AG09319 (cell line): ENCODE data around the gene OR2K2.
"Not testable (repeated sequence)": the region's sequence is repeated elsewhere in the genome, so short reads cannot be mapped to it uniquely, and the experiment has no call there.

Source experiments
- DNase-seq: peaks from one replicate; pipeline ENCODE4 v3.0.0-alpha.2; 2010; ENCODE audit warnings: low read depth; ENCODE audit errors: extremely low read depth
- TF ChIP-seq, protein P1 (sequence below): IDR thresholded peaks from 2 replicates; pipeline ENCODE4 v1.5.1; 2011; ENCODE audit warnings: low read depth, mild to moderate bottlenecking, inconsistent platforms, low read length, moderate library complexity

OR2K2 gene

DNA sequence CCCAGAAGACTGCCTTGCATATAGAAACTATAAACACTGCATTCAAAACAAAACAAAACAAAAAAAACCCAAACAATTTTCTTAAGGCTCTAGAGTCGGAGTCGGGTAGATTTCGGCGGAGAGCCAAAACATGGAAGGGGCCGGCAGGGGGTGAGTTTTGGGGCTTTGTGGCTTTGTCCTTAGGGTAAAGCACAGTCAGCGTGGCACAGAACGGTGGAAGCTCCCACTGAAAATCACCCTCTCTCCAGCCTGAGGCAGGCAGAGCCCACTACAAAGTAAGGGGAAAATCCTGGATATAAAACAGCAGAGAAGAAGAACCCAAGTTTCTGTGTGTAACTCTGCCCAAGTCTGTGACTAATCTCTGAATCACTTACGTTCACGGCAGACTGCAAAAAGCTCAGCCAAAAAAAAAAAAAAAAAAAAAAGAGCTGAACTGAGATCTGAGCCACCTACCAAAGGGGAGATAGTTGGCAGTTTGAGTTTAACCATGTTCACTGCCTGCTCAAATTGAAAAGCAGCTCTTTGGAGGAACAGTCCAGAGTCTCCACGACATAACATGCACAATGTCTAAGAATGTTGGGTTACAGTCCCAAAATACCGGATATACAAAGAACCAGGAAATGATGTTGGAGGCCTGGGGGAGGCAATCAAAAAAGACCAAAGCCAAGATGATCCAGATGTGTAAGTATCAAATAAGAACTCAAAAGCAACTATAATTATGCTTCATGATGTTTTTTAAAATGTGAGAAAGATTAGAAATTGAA is 26.6 kb upstream of the OR2K2 start:
- TF ChIP-seq, protein P1, sequence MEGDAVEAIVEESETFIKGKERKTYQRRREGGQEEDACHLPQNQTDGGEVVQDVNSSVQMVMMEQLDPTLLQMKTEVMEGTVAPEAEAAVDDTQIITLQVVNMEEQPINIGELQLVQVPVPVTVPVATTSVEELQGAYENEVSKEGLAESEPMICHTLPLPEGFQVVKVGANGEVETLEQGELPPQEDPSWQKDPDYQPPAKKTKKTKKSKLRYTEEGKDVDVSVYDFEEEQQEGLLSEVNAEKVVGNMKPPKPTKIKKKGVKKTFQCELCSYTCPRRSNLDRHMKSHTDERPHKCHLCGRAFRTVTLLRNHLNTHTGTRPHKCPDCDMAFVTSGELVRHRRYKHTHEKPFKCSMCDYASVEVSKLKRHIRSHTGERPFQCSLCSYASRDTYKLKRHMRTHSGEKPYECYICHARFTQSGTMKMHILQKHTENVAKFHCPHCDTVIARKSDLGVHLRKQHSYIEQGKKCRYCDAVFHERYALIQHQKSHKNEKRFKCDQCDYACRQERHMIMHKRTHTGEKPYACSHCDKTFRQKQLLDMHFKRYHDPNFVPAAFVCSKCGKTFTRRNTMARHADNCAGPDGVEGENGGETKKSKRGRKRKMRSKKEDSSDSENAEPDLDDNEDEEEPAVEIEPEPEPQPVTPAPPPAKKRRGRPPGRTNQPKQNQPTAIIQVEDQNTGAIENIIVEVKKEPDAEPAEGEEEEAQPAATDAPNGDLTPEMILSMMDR, result no peak

DNA sequence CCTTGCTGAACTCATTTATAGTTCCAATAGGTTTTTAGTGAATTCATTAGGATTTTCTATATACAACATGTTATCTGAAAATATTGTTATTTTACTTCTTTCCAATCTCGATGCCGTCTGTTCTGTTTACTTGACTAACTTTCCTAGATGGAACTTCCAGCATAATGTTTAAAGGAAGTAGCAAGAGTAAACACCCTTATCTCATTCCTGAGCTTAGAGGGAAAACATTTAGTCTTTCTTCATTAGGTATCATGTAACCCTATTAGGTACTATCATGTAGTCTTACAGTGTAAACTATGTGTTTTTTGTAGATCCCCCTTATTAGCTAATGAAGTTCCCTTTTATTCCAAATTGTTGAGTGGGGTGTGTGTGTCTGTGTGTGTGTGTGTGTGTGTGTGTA is 22.5 kb upstream of the OR2K2 start:
- TF ChIP-seq, protein P1, result no peak
- DNase-seq, result no peak

More for the DNA sequence above, 26.6 kb upstream of the OR2K2 start:
- peak; percentile 69 for DNase-seq

DNA sequence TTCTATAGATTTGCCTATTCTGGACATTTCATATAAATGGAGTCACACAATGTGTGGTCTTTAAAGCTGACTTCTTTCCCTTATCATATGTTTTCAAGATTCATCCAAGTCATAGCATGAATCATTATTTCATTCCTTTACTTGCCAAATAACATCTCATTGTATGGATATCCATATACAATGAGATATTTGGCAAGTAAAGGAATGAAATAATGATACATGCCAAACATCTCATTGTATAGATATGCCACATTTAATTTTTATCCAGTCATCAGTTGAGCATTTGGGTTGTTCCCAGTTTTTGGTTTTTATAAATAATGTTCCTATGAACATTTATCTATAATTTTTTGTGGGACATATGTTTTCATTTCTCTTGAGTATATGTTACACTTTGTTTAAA is 20.5 kb upstream of the OR2K2 start:
- TF ChIP-seq, protein P1, result no peak
- DNase-seq, result no peak

DNA sequence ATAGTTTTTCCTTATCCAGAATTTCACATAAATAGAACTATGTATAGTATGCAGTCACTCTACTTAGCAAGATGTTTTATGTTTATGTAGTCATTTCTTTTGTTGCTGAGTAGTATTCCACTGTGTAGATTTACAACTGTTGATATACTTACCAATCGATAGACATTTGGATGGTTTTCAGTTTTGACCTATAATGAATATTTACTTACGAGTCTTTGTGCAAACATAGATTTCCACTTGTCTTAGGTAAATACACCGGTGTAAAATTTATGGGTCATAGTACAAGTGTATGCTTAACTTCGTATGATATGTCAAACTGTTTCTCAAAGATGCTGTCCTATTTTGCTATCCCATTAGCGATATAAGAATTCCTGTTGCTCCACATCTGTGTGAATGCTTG is 19.7 kb upstream of the OR2K2 start:
- TF ChIP-seq, protein P1, result no peak
- DNase-seq, result no peak

DNA sequence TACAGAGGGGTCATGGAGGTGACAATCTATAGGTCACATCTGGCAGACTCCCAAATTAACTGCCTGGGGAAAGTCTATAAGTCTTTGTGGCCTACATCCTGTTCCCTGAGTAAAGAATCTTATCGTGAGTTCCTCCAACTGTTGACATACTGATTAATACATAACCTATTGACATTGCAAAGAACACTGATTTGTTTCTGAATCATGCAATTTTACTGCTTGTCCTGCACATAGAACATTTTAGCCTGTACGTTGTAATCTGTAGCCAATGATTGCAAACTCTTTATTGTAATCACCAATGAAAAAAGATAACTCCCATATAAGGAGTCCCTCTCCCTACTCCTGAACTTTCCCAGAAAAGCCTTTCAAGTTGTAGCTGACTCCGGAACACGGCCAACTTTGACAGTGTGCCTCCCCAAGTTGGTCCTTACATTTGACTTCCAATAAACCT is 18.8 kb upstream of the OR2K2 start:
- DNase-seq, result no peak
- TF ChIP-seq, protein P1, result no peak

DNA sequence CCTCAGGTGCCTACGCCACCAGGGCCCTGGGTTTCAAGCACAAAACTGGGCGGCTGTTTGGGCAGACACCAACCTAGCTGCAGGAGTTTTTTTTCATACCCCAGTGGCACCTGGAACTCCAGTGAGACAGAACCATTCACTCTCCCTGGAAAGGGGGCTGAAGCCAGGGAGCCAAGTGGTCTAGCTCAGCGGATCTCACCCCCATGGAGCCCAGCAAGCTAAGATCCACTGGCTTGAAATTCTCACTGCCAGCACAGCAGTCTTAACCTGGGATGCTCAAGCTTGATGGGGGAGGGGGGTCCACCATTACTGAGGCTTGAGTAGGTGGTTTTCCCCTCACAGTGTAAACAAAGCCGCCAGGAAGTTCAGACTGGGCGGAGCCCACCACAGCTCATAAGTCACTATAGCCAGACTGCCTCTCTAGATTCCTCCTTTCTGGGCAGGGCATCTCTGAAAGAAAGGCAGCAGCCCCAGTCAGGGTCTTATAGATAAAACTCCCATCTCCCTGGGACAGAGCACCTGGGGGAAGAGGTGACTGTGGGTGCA is 4.4 kb upstream of the OR2K2 start:
- DNase-seq, result not testable (repeated sequence)

DNA sequence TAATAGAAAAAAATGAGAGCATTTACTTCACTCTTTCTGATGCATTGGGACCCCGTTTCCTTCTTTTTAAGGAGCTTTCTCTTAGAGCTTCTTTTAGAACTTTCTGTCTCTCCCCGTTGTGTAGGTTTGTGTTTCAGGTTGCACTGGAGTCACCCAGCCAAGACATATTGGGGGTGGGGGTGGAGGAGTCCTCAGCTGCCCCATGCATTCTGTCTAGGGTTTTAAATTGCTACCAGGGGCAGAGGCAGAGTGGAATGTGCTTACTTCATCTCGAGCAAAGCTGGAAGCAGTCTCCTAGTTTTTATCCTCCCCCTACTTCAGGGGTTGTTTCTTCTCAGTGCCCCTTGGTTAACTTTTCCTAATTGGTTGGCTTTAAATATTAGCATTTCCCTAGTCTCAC is 9.4 kb downstream of the OR2K2 start:
- TF ChIP-seq, protein P1, result no peak
- no peak for DNase-seq
